Esophagus muscularis mucosa (tissue), 3 donors: Measurements from ENCODE around the gene MRPS31.
"Not testable (repeated sequence)": the region's sequence is repeated elsewhere in the genome, so short reads cannot be mapped to it uniquely, and the experiment has no call there.

Source experiments
- POLR2A ChIP-seq: fragments of 450-650 bp; IDR thresholded peaks from one replicate; pipeline ENCODE4 v1.6.1; 2017; ENCODE audit warnings: antibody characterized with exemption, moderate library complexity, mild to moderate bottlenecking, low read depth
- POLR2AphosphoS5 ChIP-seq, 2 donors: sonication (generic); formaldehyde crosslinking; IDR thresholded peaks; one replicate each; pipeline ENCODE4 v1.6.1; 2017; ENCODE audit warnings: antibody characterized with exemption in 2 of 2
- TF ChIP-seq, protein P1 (sequence below), 3 experiments: fragments of 200-600 bp in 2 of 3; fragments of 450-650 bp in 1 of 3; sonication (generic) in 2 of 3; IDR thresholded peaks; one replicate each; pipeline ENCODE4 v1.5.1; 2017 to 2019; ENCODE audit warnings: antibody characterized with exemption in 3 of 3, mild to moderate bottlenecking in 2 of 3, moderate library complexity in 1 of 3

DNA sequence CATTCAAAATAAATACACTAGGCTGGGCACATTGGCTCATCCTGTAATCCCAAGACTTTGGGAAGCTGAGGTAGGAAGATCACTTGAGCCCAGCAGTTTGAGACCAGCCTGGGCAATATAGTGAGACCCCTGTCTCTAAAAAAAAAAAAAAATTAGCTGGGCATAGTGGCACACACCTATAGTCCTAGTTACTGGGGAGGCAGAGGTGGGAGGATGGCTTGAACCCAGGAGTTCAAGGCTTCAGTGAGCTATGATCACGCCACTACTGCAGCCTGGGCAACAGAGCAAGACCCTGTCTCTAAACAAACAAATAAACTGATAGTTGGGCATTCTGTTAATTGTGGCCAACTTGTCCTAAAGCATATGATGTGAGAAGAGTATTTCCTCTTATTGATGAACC, 12.0 kb upstream of the MRPS31 start:
- TF ChIP-seq, protein P1, sequence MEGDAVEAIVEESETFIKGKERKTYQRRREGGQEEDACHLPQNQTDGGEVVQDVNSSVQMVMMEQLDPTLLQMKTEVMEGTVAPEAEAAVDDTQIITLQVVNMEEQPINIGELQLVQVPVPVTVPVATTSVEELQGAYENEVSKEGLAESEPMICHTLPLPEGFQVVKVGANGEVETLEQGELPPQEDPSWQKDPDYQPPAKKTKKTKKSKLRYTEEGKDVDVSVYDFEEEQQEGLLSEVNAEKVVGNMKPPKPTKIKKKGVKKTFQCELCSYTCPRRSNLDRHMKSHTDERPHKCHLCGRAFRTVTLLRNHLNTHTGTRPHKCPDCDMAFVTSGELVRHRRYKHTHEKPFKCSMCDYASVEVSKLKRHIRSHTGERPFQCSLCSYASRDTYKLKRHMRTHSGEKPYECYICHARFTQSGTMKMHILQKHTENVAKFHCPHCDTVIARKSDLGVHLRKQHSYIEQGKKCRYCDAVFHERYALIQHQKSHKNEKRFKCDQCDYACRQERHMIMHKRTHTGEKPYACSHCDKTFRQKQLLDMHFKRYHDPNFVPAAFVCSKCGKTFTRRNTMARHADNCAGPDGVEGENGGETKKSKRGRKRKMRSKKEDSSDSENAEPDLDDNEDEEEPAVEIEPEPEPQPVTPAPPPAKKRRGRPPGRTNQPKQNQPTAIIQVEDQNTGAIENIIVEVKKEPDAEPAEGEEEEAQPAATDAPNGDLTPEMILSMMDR (IDR thresholded peaks at IDR 0.05), result not testable (repeated sequence)
- TF ChIP-seq POLR2A; POLR2AphosphoS5 (IDR thresholded peaks at IDR 0.05): not testable (repeated sequence)
